Caco-2 (cell line): Measurements from ENCODE around the gene MGMT. TPM values are rescaled to one million over a fixed set of nuclear protein-coding genes. Genes with fewer than 3 reads are reported as not detected.

ENCODE experiments used
- BruUV-seq: library from RNA; stranded (reverse); fragments of 400-500 nt; replicated peaks from 2 replicates; lab custom pipeline; 2021; lab: Mats Ljungman, UMichigan
- CTCF ChIA-PET: fragments of 300-600 bp; sonication (Branson Sonifier 250); formaldehyde crosslinking; loops from one replicate; lab custom pipeline; 2022; ENCODE audit warnings: antibody characterized with exemption; lab: Charles Lee
- POLR2A ChIA-PET: fragments of 300-600 bp; sonication (Branson Sonifier 250); formaldehyde crosslinking; loops from one replicate; lab custom pipeline; 2022; ENCODE audit warnings: antibody characterized with exemption; lab: Charles Lee
- DNase-seq, 2 experiments: peaks; one replicate each; pipeline versions ENCODE4 v3.0.0 to v3.0.0-alpha.2; 2020 to 2022
- H3K27me3 ChIP-seq: replicated peaks from 2 replicates; pipeline ENCODE4 v1.6.0; 2011; ENCODE audit warnings: low read length; ENCODE audit not compliant: control insufficient read depth, insufficient read depth
- H3K36me3 ChIP-seq: 2 replicates; pipeline ENCODE4 v1.5.1; 2011; ENCODE audit warnings: low read length; ENCODE audit not compliant: control insufficient read depth, insufficient read depth
- H3K4me1 ChIP-seq: fragments of 250-450 bp; sonication (Bioruptor Pico); 2 replicates; pipeline ENCODE4 v1.5.1; 2020; ENCODE audit warnings: mild to moderate bottlenecking
- H3K4me3 ChIP-seq: 2 replicates; pipeline ENCODE4 v1.5.1; 2011; ENCODE audit warnings: low read depth, mild to moderate bottlenecking, control low read depth, low read length
- H3K9me3 ChIP-seq: fragments of 250-450 bp; sonication (Bioruptor Pico); 2 replicates; pipeline ENCODE4 v1.5.1; 2020; ENCODE audit warnings: mild to moderate bottlenecking, moderate library complexity
- H3K27ac Mint-ChIP-seq: one replicate; pipeline ENCODE4 v1.8.0; 2022; ENCODE audit warnings: mixed read lengths; ENCODE audit not compliant: unreplicated experiment
- H3K27me3 Mint-ChIP-seq: one replicate; pipeline ENCODE4 v1.8.0; 2022; ENCODE audit warnings: mixed read lengths; ENCODE audit not compliant: insufficient read depth, unreplicated experiment
- H3K36me3 Mint-ChIP-seq: one replicate; pipeline ENCODE4 v1.8.0; 2022; ENCODE audit warnings: mild to moderate bottlenecking, mixed read lengths; ENCODE audit not compliant: insufficient read depth, unreplicated experiment
- H3K4me1 Mint-ChIP-seq: one replicate; pipeline ENCODE4 v1.8.0; 2022; ENCODE audit warnings: low read depth, mixed read lengths; ENCODE audit not compliant: unreplicated experiment
- H3K4me3 Mint-ChIP-seq: one replicate; pipeline ENCODE4 v1.8.0; 2022; ENCODE audit warnings: mild to moderate bottlenecking, moderate library complexity, mixed read lengths; ENCODE audit not compliant: unreplicated experiment
- H3K9me3 Mint-ChIP-seq: one replicate; pipeline ENCODE4 v1.8.0; 2022; ENCODE audit warnings: mixed read lengths; ENCODE audit not compliant: unreplicated experiment
- intact Hi-C: fragments of 100-400 bp; cut with micrococcal nuclease; formaldehyde crosslinking; loops from one replicate; pipeline ENCODE4 v1.10.0; 2022; ENCODE audit not compliant: unreplicated experiment
- total RNA-seq: library from RNA; stranded (reverse); gene quantifications from 2 replicates; pipeline ENCODE4 v1.2.3, GENCODE V29; 2022
- TF ChIP-seq, protein P1 (sequence below), 2 experiments: fragments of 200-600 bp in 1 of 2; IDR thresholded peaks; 1 replicate in 1 of 2; 2 replicates in 1 of 2; pipeline versions ENCODE4 v1.5.1 to v1.8.0; 2011 to 2022; ENCODE audit warnings: antibody characterized with exemption in 1 of 2, control low read depth in 1 of 2, inconsistent platforms in 1 of 2, low read depth in 1 of 2, low read length in 1 of 2, mild to moderate bottlenecking in 1 of 2, moderate library complexity in 1 of 2; ENCODE audit not compliant: insufficient read depth in 1 of 2, severe bottlenecking in 1 of 2, unreplicated experiment in 1 of 2

The MGMT gene
- total RNA-seq, 1 experiment from 2014 or later: 57.0 TPM

DNA sequence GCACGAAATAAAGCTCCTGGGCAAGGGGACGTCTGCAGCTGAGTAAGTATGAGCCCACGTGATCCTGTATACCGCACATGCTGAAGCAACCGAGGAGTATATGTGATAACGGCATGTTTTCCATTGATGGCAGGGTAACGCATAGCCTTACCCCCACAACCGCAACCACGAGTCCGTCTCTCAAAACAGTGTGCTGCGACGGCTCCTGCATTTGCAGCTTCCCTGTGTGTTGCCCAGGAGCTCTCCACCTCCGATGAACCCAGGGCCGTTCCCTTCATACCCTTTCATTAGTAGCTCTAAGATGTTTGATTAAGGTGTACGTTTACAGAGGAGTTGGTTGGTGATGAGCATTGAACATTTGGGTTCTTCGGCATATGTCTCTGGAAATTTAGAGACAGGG lies 69.3 kb downstream of the MGMT start:
- H3K4me3 Mint-ChIP-seq: no peak overlapping the region
- H3K36me3 ChIP-seq: no peaks in the 10 kb centered on the region; the same call in 1 of the 2 replicates

GRCh38 chr10:129537151-129537550 lies 70.1 kb downstream of the MGMT start:
- BruUV-seq: no TSS peak
- no peak for DNase-seq
- Mint-ChIP-seq H3K4me3 (no peak overlapping the region), H3K9me3 (no peaks in the 10 kb centered on the region), H3K36me3 (peaks cover 38% of the 10 kb centered on the region), H3K4me1 (no peaks in the 10 kb centered on the region), H3K27ac (no peak overlapping the region), H3K27me3 (no peaks in the 10 kb centered on the region)
- H3K4me1 ChIP-seq: peaks cover 5% of the 10 kb centered on the region
- 0 out of 2 replicates have a peak, but pooled peaks cover 2% of the 10 kb centered on the region for H3K9me3 ChIP-seq
- CTCF ChIA-PET: no interaction called here
- TF ChIP-seq, protein P1, sequence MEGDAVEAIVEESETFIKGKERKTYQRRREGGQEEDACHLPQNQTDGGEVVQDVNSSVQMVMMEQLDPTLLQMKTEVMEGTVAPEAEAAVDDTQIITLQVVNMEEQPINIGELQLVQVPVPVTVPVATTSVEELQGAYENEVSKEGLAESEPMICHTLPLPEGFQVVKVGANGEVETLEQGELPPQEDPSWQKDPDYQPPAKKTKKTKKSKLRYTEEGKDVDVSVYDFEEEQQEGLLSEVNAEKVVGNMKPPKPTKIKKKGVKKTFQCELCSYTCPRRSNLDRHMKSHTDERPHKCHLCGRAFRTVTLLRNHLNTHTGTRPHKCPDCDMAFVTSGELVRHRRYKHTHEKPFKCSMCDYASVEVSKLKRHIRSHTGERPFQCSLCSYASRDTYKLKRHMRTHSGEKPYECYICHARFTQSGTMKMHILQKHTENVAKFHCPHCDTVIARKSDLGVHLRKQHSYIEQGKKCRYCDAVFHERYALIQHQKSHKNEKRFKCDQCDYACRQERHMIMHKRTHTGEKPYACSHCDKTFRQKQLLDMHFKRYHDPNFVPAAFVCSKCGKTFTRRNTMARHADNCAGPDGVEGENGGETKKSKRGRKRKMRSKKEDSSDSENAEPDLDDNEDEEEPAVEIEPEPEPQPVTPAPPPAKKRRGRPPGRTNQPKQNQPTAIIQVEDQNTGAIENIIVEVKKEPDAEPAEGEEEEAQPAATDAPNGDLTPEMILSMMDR (IDR thresholded peaks at IDR 0.05; ENCODE audit: insufficient read depth in 1 of 2, low read depth in 1 of 2, low read length in 1 of 2, severe bottlenecking in 1 of 2, unreplicated experiment in 1 of 2): no peak
- intact Hi-C loops: no loop called here
- POLR2A ChIA-PET: no interaction called here
- H3K36me3 ChIP-seq: no peaks in the 10 kb centered on the region; the same call in 1 of the 2 replicates
- H3K27me3 ChIP-seq: no peaks in the 10 kb centered on the region
- no peak overlapping the region for H3K4me3 ChIP-seq

More for the DNA sequence above, 69.3 kb downstream of the MGMT start:
- Mint-ChIP-seq H3K27me3 (no peaks in the 10 kb centered on the region), H3K4me1 (peaks cover 7% of the 10 kb centered on the region), H3K36me3 (peaks cover 44% of the 10 kb centered on the region), H3K27ac (no peak overlapping the region), H3K9me3 (no peaks in the 10 kb centered on the region)
- H3K27me3 ChIP-seq: no peaks in the 10 kb centered on the region
- intact Hi-C loops: no loop called here
- H3K4me1 ChIP-seq: peaks cover 12% of the 10 kb centered on the region
- POLR2A ChIA-PET: no interaction called here
- CTCF ChIA-PET: no interaction called here
- BruUV-seq: no TSS peak
- no peak overlapping the region for H3K4me3 ChIP-seq
- 0 out of 2 replicates have a peak, but pooled peaks cover 5% of the 10 kb centered on the region for H3K9me3 ChIP-seq
- TF ChIP-seq, protein P1 (IDR thresholded peaks at IDR 0.05; ENCODE audit: insufficient read depth in 1 of 2, low read depth in 1 of 2, low read length in 1 of 2, severe bottlenecking in 1 of 2, unreplicated experiment in 1 of 2): no peak
- DNase-seq: no peak

GRCh38 chr10:129538236-129538635 lies 71.2 kb downstream of the MGMT start:
- ChIA-PET POLR2A (no interaction called here), CTCF (no interaction called here)
- no peak for DNase-seq
- Mint-ChIP-seq H3K27me3 (no peaks in the 10 kb centered on the region), H3K27ac (no peak overlapping the region), H3K4me3 (no peak overlapping the region), H3K36me3 (peaks cover 35% of the 10 kb centered on the region), H3K4me1 (no peaks in the 10 kb centered on the region), H3K9me3 (no peaks in the 10 kb centered on the region)
- Histone ChIP-seq H3K4me1 (no peaks in the 10 kb centered on the region), H3K27me3 (no peaks in the 10 kb centered on the region), H3K4me3 (no peak overlapping the region), H3K36me3 (no peaks in the 10 kb centered on the region; the same call in 1 of the 2 replicates), H3K9me3 (no peaks in the 10 kb centered on the region)
- TF ChIP-seq, protein P1 (IDR thresholded peaks at IDR 0.05; ENCODE audit: insufficient read depth in 1 of 2, low read depth in 1 of 2, low read length in 1 of 2, severe bottlenecking in 1 of 2, unreplicated experiment in 1 of 2): no peak
- BruUV-seq: no TSS peak
- intact Hi-C loops: no loop called here
